GM21717 (cell line): ENCODE data around the gene TBC1D22A.
"Not testable (repeated sequence)": the region's sequence is repeated elsewhere in the genome, so short reads cannot be mapped to it uniquely, and the experiment has no call there.

Experiments
- ATAC-seq: cut with Tn5 transposase; IDR thresholded peaks from one replicate; pipeline ENCODE4 v1.9.1; 2021; ENCODE audit warnings: mild to moderate bottlenecking, moderate library complexity; ENCODE audit not compliant: unreplicated experiment

Gene TBC1D22A

DNA sequence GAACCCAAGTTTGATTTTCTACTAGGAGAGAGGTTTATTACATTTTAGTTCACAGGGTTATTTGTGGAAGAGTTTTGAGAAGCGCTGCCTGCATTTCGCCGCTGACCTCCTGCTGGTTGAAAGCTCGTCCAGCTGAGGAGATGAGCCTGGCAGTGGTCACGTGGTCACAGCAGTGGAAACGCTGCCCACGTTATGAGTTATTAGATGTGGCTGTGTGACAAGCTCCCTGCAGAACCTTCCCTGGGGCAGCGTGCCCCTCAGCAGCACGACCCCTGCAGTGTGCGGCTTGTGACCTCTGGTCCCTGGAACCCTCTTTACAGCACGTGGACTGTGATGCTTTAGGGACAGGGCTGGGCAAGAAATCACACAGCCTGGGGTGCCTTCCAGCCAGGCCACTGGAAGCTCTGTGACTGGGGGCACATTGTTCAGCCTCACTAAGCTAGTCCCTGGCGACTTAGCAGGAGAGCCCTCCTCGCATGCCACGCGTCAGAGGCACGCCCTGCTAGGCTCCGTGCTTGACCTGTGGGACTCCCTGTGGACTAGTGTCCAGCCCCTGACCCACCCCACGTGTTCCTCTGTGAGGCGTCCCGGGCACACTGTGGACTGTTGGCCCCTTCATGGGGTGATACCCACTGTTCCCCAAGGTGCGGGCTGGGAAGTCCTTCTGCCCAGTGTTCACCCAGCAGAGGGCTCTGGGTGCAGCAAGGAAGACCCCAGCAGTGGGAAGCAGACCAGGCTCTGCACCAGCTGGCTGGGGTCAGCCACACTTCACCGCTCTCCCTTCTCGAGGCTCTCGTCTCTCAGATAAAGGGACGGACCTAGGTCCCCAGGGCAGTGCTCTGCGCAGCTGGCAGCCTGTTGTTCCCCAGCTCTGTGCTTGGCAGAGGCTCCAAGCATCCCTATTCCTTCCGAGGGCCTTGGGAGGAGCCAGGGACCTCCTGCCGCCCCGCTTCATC, 349.5 kb downstream of the TBC1D22A start:
- no peak for ATAC-seq

DNA sequence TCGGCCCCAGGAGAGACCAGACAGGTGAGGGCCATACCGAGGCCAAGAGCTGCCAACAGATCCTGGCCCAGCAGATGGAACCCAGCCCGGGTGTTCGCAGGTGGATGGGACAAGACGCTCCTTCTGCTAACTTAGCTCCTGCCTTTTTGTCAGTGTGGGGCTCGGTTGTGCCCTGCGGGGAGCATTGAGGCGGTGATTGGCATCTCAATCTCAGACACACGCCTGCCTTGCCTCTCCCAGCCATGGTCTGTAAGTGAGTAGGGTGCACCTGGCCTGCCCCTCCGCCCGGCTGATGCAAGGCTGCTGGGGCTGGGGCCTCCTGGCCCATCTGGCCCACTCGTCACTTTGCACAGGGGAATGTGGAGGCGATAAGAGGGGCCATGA, 350.1 kb downstream of the TBC1D22A start:
- no peak for ATAC-seq

DNA sequence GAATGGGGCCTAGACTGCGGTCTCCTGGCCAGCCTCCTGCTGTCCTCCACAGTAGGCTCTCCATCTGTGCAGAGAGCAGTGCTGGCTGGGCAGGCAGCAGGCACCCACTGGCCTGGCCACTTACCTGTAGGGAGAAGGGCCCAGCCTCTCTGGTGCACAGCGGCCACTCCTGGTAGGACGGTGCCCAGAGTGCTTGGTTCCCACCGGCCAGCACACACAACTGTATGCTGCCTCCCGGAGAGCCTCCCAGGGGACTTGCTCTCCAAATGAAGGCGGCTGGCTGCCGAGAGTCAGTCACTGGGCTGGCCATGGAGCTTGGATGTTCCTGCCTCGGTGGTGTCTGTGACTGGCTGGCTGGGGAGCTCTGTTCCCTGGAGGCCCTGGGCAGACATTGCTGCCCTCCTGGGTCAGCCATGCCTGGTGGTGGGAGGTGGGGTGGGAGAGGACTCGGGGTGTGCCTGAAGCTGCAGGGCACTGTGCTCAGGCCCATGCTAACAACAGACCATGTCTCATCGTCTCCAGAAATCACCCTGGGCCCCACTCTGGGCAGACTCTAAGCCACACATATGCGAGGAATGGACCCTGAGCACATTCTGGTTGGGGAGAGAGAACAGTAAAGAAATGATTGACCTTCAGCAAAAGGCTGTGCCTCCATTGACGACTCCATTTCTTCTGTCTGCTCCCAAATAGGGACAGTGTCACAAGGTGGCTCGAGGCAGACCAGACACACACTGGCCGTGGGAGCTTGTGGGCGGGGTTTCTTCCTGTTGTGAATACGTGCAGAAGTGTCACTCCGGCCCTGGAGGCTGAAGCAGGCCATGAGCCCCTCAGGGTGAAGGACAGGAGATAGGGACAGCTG, 350.8 kb downstream of the TBC1D22A start:
- ATAC-seq = no peak

DNA sequence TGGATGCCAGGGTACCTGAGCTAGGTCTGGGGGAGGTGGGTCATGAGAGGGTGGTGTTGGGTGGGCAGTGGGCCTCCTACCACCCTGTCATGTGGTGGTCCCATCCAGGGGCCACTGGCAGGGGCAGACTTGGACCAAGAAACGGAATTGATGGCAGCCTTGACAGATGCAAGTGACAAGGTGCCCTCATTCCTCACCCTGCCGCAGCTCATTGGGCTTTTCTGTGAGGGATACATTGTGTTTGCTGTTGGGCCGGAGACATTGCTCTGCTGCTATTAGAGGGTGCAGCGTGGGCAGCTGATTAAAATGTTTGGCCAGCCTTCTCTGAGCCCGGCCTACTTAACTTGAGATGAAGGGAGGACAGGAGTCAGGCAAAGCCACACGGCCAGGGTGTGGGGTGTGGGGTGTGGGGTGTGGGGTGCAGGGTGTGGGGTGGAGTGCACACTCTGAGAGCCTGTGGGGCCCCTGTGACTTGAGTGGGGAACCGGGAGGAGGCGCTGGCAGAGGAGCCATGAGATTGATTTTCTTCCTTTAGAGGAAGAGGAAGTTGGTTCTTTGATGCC, 351.5 kb downstream of the TBC1D22A start:
- ATAC-seq = no peak

DNA sequence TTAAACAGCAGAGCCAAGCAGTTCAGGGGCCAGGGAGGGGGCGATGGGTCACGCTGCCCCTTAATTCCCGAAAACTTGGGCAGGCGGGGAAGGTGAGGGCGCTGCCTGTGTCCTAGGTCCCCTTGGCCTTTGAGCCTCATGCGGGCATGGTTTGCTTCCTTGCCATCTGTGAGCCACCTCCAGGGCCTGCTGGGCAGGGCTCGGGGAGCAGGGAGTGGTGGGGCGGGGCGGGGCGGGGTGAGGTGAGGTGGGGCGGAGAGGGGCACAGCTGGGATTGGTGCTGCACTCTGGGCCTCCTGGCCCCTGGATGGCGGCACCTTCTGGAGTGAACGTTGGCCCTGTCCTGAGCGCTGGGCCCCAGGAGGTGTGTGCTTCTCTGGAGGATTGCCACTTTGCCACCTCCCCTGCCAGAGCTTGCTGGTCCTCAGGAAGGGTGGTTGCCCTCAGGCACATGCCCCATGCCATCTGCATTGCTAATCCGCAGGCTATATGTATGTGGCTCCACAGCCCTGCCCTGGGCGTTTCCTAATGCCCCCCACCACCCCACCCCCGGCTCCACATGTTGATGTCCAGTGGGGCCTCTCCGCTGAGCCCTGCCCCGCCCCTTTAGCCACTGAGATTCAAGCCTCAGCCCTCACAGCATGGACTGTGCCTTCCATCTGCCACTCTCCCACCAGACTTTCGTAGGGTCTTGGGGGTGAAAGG, 352.5 kb downstream of the TBC1D22A start:
- no peak for ATAC-seq

DNA sequence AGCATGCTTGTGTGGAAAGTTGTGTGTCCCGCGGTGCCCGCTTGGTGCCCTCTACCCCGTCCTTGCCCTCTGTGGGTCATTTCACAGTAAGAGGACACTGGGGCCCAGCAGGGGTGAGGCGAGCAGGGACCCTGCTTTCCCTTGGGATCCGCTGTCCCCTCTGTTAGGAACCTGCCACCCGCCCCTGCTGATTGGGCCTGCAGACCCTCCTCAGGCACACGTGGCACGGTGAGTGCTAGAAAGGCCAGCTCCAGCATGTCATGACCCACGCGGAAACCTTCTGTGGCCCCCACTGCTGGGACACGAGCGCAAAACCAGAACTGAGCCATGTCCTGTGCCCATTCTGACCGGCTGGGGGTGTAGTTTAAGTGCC, 353.1 kb downstream of the TBC1D22A start:
- ATAC-seq = no peak

DNA sequence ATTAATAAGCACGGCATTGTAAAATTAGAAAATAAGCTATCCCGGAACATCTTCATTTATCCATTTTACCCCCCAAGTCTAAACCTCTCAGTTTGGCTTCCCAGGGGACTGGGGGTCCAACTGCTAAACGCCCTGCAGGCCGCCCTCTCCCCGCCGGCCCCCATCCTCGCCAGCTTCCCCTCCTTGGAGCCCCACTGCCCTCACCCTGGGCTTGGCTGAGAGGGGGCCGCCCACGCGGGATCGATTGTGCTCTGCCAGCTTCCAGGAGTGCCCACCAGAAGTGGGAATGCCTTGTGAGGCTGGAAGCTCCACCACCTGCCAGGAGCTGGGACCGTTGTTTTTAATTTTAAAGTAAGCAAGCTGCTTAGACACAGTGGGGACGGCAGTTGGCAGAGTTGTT, 353.5 kb downstream of the TBC1D22A start:
- ATAC-seq = no peak

DNA sequence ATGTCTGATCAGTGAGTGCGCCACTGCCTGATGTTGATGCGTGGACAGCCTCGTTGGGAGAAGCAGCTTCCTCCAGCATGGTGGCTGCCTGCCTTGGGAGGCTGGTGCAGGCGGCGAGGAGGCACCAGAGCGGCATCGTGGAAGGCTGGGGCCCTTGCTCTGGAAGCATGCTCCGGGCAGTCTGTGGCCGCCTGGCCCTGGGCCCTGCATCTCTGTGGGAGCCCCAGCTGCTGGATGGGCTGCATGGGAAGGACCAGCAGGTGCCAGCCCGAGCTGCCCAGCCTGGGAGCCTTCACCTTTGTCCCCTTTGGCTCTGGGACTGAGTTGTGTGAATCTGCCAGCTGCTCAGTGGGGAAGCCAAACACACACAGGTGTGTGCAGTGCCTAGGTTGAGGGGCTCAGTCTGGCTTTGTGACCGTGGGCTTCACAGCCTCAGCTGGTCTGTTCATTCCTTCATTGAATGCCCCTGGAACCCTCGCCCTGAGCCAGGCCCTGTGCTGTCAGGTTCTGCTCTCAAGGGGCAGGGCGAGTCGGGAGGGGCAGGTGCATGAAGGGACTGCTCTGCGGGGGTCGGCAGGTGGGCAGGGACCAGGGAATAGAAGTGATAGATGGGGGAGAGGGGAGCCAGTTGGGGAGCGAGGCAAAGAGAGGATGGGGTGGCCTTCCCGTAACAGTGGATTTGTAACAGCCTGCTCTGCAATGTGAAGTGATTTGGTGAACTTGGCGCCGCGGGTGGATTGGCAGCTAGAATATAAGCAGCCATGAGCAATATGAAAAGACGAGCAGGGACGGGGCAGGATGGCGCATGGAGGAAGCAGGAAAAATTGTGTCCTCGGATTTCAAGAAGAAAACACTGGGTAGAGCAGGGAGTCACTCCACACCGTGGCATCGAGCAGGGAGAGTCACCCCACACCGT, 354.2 kb downstream of the TBC1D22A start:
- no peak for ATAC-seq

DNA sequence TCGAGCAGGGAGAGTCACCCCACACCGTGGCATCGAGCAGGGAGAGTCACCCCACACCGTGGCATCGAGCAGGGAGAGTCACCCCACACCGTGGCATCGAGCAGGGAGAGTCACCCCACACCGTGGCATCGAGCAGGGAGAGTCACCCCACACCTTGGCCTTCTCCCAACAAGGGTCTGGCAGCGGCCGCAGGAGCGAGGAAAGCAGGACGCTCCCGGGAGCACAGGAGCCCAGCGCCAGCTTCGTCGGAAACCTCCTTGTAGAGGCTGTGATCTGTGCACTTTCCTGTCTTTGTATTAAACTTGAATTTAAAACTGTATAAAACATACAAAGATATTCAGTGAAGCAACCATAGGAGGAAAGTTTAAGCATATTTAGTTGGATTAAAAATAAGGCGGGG, 355.0 kb downstream of the TBC1D22A start:
- ATAC-seq = not testable (repeated sequence)

DNA sequence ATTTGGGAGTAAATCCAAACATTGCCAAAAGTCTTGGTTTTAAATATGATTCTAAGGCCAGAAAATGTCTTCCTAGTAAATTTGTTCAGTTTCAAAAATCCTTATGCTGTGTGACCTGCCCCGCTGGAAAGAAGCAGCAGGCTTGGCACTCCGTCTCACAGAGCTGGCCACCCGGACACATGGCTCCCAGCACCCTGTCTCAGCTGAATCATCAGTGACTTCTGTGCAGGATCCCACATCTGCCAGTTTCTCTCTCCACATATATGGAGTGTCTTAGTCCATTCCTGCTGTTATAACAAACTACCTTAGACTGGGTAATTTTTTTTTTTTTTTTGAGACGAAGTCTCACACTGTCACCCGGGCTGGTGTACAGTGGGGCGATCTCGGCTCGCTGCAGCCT, 356.7 kb downstream of the TBC1D22A start:
- ATAC-seq = no peak

DNA sequence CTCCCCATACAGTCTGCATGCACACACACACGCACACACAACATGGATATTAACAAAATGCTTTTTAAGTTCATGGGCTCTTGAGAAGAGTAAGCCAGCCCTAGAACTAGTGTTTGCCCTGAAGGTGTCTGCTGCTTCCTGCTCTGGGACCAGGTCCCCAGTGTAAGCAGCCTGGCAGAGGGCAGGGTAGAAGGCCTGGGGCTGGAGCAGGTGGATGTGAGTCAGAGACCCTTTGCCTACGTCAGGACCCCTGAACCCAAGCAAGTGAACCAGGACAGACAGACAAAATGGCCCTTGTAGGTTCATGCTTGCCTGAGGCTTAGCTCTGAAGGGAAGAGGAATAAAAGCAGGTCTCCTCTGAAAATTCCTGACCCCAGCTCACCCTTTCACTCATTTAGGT, 357.9 kb downstream of the TBC1D22A start:
- no peak for ATAC-seq

DNA sequence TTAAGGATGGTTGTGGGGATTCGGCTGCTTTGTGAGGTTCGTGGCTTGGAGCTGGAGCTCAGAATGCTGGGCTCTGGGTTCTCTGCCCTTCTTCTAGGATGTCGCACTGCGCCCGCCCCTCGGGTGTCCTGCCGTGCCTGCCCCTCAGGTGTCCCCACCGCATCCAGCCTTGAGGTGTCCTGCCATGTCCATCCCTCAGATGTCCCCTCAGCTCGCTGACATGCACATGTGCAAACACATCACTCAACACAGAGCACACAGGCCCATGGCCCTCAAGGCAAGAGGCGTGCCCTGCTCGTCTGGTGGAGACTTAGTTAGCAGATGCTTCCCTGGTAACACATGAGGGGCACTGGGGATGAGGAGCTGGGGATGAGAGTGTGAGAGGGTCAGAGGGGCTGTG, 359.3 kb downstream of the TBC1D22A start:
- ATAC-seq = no peak

DNA sequence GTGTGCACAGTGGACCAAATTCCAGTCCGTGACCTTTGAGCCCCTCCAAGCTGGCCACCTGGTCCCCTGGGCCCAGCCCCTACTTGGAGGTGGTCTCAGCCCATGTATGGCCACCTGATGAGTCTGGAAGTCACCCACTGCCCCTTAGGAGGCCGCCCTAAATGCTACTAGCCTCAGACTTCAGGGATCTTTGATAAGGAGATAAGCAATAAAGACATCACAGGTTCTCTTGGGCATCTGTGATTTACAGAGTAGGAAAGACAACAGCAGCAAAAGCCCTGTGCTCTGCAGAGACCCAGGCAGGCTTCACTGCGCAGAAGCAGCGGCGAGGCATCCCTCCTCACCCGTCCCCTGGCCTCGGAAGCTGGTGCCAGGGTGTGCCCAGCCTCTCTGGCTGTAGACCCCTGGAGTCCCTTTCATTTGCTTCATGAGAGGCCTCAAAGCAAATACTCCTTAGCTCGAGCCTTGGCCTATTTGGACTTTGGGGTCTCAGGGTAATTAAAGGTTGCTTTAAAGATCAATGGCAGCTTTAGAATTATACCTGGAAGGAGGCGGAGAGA, 360.1 kb downstream of the TBC1D22A start:
- ATAC-seq = no peak

DNA sequence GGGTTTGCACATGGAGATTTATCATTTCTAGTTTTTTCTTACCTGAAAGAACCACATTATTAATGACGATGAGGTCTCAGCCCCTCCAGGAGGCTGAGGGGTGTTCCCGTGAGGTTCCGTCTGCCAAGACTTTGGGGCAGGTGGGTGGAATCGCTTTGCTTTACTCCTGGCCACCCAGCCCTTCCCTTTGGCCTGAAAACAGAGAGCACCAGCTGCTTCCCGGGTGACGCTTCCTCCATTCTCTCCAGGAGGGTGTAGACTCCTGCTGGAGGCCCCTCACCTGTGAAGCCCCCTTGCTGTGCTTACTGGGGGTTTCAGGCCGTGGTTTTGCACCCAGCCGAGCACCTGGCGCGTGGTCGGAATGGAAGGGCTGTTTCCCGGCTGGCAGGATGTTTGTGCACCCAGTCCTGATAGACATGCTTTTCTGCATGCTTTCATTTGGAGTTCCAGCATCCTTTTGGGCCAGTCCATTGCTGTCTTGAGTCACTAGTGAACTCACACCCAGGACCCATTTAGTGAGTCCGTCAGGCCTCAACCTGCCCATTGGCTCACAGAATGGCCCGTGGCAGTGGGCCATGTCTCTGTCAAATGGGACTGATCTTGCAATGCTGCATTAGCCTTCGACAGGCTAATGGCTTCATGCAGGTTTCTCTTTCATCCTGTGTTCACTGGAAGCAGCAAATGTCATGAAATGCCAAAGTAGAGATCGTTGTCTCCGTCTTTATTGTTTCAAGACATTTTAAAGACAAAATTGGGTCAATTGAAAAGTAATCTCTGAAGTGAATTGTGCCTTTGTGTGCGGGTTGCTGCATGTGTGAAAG, 360.8 kb downstream of the TBC1D22A start:
- no peak for ATAC-seq

DNA sequence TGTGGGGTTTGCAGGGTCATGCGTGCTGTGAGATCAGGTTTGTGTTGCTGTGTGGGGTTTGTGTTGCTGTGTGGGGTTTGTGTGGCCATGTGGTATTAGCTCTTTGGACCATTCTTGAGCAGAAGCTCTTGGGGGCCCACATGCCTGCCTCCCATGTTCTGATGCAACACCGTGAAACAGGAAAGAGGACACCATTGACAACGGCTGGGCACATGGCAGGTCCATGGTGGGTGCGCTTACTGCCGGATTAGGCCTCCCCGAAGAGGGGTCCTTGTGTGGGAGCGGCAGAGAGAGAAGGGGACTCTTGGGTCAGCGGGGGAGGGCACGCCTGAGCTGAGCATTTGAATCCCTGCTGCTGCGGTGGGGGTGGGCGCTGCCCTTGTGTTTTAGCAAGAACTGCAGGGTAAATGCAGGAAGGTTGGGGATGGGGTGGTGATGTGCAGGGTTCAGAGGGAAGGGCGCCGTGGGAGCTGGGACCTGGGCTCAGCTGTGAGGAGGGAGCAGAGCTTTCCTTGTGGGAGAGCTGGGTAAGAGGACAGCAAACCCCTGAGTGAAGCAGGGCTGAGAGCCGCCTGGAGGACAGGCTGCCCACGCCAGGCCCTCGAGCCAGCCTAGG, 361.5 kb downstream of the TBC1D22A start:
- no peak for ATAC-seq

DNA sequence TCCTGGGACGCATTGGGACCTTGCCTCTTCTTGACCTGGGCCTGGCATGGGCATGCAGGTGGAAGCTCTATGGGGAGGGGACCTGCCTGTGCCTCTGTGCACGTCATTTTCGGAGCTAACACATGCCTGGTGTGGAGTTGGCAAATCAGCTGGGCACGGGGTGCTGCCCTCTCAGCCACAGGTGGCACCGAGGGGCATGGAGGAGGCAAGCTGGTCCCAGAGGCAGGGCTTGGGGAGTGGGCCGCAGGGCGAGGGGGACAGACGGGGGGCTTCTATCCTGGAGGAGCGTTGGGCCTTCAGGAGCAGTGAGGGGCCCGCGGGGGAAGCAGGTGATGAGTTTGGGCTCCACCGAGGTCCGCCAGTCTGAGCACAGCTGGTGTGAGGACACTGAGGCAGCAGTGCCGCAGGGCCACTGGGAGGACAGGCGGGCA, 362.0 kb downstream of the TBC1D22A start:
- ATAC-seq = no peak

DNA sequence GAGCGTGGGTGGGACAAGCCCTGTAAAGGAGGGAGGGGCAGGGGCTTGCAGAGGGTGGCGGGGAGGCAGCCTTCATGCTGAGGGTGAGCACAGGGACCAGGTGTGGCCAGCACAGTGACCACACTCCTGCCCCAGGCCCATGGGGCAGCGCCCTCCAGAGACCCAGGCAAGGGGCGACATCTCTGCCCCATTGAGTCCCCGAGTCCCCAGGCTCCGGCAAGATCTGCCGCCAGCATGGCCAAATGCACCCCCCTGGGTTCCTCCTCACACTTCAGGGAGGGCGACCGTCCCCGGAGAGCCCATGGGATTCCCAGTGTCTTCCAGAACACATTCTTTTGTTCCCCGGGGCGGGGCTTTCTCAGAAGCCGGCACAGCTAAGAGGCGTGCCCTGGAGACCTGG, 362.5 kb downstream of the TBC1D22A start:
- ATAC-seq = no peak

DNA sequence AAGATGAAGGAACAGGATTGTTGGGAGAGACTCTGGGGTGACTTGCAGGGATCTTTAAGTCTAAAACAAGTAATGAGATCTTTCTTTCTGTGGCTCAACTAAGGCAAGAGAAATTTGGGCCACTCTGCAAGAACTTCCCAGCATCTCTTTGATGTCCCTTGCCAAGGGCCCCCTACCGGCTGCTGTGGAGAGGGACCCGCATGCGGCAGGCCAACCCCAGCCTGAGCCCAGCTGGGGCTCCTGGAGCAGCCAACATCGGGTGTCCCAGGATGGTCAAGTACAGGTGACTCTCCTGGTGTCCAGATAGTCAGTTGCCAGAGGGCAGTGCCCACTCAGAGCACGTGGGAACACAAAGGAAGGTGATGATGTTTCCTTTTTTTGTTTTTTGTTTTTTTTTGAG, 363.2 kb downstream of the TBC1D22A start:
- no peak for ATAC-seq
